NB4 (cell line): ENCODE results near the gene GABRQ.
"Not testable (repeated sequence)": the region's sequence is repeated elsewhere in the genome, so short reads cannot be mapped to it uniquely, and the experiment has no call there.

Experiments used
- DNase-seq: peaks from one replicate; pipeline ENCODE4 v3.0.0; 2010; ENCODE audit warnings: low read depth
- H3K4me3 ChIP-seq: one replicate; pipeline ENCODE4 v1.5.1; 2011; ENCODE audit warnings: mild to moderate bottlenecking, low read depth, low read length, moderate library complexity
- MYC ChIP-seq: IDR thresholded peaks from 2 replicates; pipeline ENCODE4 v1.6.1; 2011; ENCODE audit warnings: low read depth, low read length
- POLR2A ChIP-seq: IDR thresholded peaks from 2 replicates; pipeline ENCODE4 v1.6.1; 2011; ENCODE audit warnings: mild to moderate bottlenecking; ENCODE audit not compliant: insufficient read length; ENCODE audit errors: extremely low read depth
- TF ChIP-seq, protein P1 (sequence below): IDR thresholded peaks from one replicate; pipeline ENCODE4 v1.5.1; 2012; ENCODE audit warnings: low read depth, low read length
- TF ChIP-seq, protein P2 (sequence below): IDR thresholded peaks from 2 replicates; pipeline ENCODE4 v1.6.1; 2011; ENCODE audit warnings: low read depth, low read length

The GABRQ gene

DNA sequence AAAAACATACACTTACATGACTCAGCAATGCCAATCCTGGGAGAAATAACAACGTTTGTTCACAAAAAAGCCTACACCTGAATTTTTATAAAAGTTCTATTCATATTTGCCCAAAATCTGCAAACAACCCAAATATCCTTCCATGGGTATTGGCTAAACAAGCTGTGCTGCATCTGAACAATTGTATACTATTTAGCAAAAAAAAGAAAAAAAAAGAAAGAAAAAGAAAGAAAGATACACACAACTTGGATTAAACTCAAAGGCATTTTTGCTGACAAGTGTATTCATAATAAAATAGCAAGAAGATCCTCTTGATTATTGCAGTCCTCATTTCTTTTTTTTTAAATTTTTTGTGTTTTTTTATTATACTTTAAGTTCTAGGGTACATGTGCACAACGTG is 36.4 kb downstream of the GABRQ start:
- no peak for DNase-seq
- H3K4me3 ChIP-seq = no peak overlapping the region
- TF ChIP-seq, protein P1, sequence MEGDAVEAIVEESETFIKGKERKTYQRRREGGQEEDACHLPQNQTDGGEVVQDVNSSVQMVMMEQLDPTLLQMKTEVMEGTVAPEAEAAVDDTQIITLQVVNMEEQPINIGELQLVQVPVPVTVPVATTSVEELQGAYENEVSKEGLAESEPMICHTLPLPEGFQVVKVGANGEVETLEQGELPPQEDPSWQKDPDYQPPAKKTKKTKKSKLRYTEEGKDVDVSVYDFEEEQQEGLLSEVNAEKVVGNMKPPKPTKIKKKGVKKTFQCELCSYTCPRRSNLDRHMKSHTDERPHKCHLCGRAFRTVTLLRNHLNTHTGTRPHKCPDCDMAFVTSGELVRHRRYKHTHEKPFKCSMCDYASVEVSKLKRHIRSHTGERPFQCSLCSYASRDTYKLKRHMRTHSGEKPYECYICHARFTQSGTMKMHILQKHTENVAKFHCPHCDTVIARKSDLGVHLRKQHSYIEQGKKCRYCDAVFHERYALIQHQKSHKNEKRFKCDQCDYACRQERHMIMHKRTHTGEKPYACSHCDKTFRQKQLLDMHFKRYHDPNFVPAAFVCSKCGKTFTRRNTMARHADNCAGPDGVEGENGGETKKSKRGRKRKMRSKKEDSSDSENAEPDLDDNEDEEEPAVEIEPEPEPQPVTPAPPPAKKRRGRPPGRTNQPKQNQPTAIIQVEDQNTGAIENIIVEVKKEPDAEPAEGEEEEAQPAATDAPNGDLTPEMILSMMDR = no peak
- TF ChIP-seq MYC (no peak), POLR2A (no peak)
- TF ChIP-seq, protein P2, sequence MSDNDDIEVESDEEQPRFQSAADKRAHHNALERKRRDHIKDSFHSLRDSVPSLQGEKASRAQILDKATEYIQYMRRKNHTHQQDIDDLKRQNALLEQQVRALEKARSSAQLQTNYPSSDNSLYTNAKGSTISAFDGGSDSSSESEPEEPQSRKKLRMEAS = no peak

DNA sequence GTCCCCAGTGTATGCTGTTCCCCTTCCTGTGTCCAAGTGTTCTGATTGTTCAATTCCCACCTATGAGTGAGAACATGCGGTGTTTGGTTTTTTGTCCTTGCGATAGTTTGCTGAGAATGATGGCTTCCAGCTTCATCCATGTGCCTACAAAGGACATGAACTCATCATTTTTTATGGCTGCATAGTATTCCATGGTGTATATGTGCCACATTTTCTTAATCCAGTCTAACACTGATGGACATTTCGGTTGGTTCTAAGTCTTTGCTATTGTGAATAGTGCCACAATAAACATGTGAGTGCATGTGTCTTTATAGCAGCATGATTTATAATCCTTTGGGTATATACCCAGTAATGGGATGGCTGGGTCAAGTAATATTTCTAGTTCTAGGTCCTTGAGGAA is 37.0 kb downstream of the GABRQ start:
- H3K4me3 ChIP-seq, DNase-seq: not testable (repeated sequence)

DNA sequence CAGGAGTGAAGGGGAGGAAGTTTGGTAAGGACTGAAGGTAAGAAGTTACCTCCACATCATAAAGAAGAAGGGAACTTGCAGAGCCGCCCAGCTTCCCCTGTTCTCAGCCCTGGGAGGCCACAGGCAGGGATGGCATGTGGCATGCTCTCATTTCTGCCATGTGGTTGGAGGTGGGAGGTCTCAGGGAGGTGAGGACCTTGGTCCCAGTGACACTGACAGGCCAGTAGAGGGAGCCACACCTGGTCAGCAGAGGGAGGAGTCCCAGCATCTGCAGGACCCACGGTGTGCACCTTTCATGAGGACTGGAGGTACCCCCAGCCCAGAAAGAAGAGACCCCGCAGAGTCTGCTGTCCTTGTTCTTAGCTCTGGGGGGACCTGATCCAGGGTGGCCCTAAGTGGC is 43.3 kb downstream of the GABRQ start:
- not testable (repeated sequence) for DNase-seq, H3K4me3 ChIP-seq

DNA sequence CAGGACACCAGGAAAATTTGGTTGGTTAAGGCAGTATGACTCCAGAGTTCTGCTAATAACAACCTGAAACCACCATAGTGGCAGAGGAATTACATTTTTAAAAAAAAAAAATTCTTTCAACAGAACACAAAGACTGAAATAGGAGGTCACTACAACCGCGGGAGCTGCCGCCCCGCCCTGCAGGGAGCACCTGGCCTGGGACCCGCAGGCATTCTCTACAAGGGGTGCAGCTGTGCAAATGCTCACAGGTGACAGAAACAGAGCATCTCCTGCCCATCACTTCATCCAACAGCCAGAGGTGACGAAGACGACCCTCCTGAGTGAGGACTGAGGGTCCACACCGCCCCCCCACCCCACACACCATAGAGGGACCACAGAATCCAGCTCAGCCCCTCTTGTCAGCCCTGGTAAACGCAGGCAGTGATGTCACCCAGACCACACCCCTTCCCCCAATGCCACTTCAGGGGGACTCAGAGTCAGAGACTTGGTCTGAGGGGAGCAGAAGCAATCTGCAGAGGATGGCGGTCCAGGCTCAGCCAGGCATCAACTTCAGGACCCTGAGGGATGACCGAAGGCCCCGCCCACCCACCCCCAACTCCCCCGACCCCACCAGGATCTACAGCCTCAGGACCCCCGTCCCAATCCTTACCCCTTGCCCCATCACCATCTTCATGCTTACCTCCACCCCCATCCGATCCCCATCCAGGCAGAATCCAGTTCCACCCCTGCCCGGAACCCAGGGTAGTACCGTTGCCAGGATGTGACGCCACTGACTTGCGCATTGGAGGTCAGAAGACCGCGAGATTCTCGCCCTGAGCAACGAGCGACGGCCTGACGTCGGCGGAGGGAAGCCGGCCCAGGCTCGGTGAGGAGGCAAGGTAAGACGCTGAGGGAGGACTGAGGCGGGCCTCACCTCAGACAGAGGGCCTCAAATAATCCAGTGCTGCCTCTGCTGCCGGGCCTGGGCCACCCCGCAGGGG is 60.5 kb downstream of the GABRQ start, which contains the start of gene MAGEA3:
Gene MAGEA3, plus strand, starts transcription at position 843 of the 980 bp plus-strand sequence. CDS start 2,039 bp downstream, outside the sequence.
- not testable (repeated sequence) for DNase-seq, H3K4me3 ChIP-seq

DNA sequence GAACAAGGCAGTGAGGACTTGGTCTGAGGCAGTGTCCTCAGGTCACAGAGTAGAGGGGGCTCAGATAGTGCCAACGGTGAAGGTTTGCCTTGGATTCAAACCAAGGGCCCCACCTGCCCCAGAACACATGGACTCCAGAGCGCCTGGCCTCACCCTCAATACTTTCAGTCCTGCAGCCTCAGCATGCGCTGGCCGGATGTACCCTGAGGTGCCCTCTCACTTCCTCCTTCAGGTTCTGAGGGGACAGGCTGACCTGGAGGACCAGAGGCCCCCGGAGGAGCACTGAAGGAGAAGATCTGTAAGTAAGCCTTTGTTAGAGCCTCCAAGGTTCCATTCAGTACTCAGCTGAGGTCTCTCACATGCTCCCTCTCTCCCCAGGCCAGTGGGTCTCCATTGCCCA is 62.7 kb downstream of the GABRQ start:
- not testable (repeated sequence) for H3K4me3 ChIP-seq, DNase-seq

DNA sequence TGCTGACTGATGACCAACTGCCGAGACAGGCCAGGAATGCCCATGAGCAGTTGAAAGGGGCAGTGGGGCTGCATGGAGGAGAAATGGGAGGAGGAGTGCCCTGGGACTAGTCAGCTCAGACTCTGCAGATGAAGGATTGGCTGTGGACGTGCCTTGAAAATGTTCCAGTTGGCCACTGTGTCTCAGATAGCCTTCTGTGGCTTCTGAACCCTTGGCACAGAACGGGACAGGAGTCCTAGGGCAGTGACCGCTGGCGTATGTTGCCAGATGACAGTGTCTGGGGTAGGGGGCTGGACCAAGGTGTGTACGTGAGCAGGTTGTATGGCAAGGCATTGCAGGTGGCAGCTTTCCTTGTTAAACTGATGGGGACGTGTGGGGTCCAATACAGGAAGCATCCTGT is 68.8 kb downstream of the GABRQ start:
- not testable (repeated sequence) for DNase-seq, H3K4me3 ChIP-seq
